ENCODE data around the gene NCAM1.

NCAM1 gene

DNA sequence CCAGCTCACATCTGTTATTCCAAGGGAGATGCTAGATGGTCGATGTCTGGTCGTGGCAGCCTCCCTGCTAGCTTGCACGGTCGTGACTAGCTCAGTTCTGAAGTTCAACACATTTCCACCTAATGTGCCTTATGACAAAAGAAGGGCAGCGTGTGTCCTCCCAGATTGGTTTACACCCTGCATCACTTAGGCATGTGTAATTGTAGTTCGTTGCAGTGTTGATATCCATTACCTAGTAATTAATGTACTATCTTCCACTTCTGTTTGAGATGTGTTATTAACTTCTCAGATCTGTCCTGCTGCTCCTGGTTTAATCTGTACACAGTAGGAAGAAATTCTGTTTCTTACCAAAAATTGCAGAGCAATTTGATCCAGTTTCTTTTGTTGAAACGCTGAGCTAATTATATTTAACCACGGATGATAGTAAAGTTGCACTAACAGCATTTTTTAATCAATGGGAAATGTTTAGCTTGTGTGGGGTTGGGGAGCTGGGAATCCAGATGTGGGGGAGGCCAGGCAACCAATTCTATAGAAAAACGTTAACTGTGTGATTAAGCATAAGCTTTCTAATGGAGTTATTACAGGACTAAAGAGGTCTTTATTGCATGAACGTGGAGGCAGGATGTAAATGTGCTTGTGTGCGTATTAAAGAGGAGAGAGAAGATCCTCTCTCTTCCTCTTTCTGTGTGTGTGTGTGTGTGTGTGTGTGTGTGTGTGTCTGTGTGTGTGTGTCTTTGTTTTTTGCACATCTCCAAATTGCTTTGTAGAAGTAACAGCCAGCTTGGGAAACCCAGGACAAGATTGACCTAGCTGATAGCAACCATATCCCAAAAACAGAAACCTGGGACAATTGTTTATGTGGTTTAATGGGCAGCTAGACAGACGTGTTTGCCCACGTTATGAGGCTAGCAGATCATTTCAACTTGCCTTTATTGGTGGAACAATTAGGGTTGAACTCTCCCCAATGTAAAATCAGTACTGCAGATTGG lies 207.4 kb downstream of the NCAM1 start:
- no peak for DNase-seq (ENCODE audit: low read depth, low spot score)

DNA sequence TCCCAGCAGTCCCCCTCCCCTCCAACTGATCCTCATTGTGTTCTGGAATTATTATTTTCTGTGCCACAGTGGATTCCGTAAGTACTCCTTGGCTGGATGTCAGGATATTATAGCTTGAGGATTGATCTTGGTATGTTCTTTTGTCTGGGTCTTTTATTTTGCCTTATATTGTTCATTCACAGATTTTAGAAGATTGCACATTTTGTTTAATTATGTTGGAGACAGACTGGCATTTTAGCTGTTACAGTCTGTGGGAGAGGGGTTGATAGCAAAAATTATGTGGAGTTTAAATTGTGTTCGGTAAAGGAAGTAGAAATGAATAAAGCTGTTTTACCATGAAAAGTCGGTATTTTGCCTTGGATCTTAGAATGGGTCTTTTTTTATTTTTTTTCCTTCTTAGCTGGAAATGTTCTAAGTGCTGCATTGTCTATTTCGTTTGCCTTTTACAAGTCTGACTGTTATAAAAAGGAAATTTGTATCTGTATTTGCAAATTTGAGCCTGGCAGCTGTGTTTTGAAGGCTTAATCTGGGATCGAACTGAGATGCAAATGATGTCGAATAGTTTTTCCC lies 211.2 kb downstream of the NCAM1 start:
- no peak for DNase-seq (ENCODE audit: low read depth, low spot score)

DNA sequence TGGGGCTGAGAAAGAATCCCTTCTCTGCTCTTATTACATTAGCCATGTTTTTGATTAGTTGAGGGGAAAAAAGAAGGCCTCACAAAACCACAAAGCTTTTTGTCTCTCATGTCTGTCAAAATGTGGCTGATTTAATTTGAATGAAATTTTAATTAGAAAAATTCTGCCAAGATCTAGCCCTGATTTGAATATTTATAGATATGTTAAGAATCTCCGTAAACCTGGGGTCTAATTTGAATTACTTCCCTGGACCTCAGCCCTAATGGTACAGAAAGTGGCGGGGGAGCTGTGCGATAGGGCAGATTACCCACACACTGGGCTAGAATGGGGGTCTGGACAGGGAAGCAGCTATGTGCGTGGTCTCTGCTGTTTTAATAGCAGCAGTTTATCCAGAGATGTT lies 211.9 kb downstream of the NCAM1 start:
- DNase-seq (ENCODE audit: low read depth, low spot score): no peak

DNA sequence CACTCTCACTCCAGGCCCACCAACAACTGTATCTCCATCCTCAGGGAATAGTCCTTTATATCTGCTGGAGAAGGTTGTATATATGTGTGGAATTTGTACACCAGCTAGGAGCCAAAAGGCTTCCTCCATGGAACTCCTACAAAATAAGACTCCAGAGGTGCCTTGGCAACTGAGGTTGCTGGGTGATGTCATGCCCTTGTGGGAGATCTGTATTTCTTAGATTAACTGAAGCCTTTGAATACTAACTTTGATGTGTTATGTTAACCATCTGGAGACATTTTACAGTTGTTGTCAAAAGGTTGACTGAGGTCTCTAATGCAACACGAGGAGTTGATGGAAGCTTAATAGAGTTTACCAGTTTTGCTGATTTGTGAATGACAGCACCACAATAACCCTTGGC lies 213.7 kb downstream of the NCAM1 start:
- DNase-seq (ENCODE audit: low read depth, low spot score): peak; percentile 61

DNA sequence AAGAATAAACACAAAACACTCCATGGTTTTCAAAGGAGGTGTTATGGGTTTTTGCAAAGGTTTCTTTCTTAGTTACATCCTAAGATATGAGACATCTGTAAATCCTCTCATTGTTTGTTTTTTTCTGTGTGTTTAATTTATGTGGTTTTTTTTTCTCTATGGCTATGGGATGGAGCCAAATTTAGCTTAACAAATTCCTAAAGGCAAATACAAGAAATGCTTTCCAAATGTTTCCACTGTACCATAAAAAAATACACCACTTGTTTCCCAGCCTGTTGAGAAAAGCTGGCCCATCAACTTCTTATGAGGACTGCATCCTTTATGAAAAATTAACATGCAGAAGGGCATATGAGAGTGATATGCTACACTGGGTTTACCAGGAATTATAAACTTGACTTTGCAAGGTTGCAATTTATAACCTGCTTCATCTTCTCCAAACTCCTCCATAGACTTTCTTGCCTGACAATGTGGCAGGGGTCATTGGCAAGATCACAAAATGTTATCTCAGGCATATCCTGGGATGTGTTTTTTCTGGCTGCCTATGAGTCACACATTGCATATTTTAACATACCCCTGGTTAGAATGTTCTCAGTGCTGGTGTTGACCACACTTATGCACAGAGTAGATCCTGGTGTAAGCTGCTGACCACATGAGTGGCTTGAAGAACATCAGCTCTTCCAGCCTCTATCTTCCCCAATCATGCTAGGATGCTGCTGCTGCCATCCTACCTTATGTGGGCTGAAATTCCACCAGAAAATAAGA lies 215.6 kb downstream of the NCAM1 start:
- peak; percentile 93 for DNase-seq (ENCODE audit: low read depth, low spot score)

DNA sequence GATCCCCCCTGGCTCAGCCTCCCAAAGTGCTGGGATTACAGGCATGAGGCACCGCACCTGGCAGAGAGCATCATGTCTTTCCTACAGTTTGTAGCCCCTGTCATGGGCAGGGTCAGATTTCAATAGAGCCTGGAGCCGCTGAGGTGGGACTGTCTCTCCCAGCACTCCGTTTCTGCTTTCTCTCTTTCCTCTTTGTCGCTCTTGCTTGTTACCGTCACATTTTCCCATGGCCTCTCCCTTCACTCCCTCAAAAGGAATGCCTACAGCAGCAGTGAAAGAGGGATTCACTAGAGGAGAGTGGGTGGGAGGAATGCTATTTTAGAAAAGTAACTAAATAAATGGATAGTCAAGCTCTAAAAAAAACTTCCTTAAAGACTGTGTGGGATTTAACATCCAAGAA lies 216.5 kb downstream of the NCAM1 start:
- no peak for DNase-seq (ENCODE audit: low read depth, low spot score)

DNA sequence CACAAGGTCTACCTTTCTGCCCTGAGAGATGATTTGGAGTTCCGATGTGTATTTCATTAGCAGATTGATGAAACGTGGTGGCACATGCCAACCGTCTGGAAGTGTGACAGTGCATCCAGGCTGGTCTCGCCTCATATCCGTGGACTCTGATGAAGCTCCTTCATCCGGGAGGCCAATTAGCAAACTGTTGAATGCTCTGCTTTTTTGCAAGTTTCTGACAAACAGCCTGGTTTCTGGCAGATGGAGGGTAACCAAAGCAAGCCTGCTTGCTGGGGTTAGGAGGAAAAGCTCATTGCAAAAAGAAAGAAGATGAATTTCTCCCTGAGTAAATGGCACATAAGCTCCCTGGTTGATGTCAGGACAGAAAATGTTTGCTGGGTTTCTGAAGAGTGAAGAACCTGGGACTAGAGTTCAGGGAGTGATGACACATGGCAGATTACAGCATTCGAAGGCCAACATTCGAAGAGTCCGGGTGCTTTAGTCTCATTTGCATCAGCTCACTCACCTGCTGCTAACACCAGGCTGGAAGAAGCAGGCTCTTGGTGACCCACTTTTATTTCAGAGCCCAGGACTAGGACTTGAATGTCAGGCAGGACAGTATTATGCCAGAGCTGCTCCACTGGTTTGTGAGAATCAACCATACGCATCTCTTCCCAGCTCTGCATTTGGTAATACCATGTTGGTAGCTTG lies 217.3 kb downstream of the NCAM1 start:
- DNase-seq (ENCODE audit: low read depth, low spot score): no peak

DNA sequence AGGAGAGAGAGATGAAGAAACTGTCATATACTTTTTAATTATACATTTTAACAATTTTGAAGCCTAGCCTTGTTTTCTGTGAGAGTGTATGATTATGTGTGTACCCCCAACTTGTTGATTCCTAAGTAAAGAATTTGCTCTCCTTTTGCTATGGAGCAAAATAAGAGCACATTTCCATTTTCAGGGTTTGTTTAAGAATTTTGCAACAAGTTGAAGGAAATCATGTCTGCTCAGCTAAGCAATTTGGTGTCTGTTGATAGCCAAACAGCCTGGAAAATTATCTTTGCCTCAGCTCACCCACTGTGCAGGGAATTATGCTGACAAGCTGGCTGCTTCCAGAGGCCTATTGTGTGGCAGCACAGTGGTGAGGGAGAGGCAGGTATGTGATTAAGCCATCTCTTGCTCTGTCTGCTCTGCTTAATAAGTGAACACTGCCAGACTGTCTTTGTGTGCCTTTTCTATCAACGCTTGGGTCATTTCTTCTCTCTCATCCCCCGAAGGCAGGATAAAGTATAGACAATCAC lies 218.0 kb downstream of the NCAM1 start:
- DNase-seq (ENCODE audit: low read depth, low spot score): peak; percentile 51

DNA sequence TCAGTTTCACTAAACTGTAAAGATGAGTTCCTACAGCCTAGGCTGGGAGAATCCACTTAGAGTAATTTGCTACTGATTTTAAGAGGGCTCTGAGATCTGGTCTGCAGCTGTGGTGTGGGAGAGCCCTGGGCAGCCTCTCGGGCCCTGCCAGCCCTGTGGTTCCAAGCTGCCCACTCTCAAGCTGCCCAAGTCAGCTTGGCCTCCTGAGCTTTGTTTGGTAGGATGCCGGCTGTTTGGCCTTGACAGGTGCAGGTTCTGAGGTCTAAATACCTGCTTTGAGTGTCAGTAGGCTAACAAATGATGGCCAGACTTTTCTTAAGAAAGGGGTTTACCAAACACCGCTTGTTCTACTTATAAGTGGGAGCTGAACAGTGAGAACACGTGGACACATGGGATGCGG lies 219.9 kb downstream of the NCAM1 start:
- no peak for DNase-seq (ENCODE audit: low read depth, low spot score)

DNA sequence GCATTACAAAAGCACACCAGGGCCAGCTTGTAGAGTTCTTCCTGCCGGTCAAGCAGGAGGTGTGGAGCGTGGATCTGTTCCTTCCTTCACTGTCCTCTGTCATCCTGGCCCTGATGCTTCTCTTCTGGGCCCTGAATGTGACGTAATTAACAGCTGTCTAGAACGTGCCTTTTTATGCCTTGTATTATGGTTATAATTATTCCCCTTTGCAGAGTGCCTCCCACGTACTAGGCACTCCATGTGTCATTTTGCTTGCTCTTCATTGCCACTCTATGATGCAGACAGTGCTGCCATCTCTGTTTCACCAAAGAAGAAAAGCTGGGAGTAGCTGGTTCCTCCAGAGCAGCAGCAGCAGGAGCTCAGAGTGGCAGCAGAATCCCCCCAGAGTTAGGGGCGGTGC lies 221.1 kb downstream of the NCAM1 start:
- DNase-seq (ENCODE audit: low read depth, low spot score): no peak

DNA sequence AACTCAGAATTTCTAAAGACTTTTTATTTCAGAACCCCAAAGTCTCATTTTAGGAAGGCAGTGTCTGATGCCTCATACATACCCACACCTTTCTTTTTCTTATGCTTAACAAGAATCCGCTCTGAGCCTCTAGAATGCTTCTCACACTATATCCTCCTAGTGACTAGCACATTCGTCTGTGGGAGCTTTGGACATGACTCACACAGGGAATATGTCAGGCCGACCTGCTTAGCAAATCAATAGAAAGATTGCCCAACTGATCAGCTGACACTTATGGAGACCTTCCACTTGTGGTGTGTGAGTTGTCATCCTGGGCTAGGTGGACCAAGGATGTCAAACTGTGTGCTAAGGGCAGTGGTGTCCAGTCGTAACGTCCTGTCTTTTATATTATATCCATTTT lies 223.3 kb downstream of the NCAM1 start:
- peak; percentile 92 for DNase-seq (ENCODE audit: low read depth, low spot score)

DNA sequence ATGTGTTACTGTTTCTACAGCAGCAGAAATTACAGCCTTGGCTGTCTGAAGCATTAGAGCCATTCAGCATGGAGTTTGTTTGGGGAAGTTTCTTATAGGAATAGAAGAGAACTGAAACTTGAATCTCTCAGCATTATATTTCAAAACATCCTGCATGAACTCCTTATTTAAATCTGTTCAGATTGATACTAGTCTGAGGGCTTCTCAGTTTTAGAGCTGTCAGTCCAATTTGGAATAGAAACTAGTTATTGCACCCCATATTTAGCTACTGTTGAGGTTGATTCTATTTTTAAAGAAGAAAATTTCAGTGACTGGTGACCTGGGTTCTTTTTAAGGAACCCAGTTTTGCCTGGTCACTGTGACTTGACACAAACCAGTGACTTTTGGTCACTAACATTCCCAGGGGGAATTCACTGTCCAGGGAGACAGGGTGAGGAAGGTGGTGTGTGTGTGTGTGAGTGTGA lies 227.2 kb downstream of the NCAM1 start:
- DNase-seq (ENCODE audit: low read depth, low spot score): no peak

DNA sequence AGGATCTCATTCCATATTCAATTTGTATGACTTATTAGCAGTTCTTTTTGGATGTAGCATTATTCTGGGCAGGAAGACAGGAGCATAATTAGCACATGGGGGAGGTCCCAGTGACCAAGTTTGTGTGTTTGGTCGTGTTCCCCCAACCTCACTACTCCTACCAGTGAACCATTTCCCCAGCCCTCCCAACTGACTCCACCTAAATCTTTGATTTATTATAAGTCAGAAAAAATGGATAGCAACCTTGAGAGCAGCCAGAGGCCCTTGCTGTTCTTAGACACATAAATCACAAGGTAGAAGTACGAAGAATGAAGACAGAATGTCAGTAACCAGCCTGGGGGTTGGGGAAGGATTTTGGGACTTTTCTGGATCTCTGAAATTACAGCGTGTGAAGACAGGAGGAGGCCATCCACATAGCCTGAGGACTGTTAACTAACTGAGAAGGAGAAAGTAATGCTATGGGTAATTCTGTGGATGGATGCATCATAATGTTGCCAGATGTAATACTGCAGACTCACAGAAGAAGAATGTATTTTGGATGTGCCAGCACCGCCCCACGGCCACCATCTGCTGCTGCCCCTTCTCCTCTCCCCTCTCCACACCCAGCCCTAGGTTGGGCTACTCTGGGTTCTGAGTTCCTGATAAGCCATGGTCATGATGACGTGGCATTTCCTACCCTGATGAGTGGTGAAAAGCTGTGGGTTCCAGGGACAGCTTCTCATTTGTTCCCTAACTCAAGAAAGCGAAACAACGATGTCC lies 228.9 kb downstream of the NCAM1 start:
- DNase-seq (ENCODE audit: low read depth, low spot score): peak; percentile 31

DNA sequence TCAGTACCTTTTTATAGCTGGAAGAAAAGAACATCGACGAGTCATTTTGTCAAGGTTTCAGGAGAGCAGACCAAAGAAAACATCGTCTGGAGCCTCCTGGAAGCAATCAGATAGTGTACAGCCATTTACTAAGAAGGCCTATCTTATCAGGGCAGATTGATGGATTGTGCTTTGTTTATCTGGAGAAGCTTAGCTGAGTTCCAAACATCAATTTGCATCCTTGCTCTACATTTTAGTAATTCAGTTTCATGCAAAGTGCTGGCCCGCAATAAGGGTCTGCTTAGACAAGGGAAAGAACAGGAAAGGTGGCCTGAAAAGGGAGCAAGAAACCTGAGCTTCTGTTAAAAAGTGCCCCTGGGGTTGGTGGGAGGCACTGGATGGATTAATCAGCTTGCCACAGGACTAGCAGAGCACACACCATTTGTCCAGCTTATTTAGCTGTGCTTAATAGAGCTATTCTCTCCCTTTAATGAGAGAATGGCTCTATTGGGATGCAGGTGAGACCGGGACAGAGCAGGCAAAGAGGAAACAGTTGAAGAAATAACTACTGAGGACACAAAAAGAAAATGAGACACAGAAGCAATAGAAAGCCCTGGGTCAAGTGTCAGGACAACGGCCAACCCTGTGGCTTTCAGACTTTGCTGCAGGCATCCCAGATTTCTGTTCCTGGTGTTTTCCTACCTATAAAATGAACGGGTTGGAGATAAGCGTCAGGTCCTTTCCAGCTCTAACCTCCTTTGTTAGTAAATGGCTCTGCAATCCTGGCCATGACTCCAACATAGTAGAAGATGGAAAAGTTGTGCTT lies 231.1 kb downstream of the NCAM1 start:
- peak; percentile 44 for DNase-seq (ENCODE audit: low read depth, low spot score)

DNA sequence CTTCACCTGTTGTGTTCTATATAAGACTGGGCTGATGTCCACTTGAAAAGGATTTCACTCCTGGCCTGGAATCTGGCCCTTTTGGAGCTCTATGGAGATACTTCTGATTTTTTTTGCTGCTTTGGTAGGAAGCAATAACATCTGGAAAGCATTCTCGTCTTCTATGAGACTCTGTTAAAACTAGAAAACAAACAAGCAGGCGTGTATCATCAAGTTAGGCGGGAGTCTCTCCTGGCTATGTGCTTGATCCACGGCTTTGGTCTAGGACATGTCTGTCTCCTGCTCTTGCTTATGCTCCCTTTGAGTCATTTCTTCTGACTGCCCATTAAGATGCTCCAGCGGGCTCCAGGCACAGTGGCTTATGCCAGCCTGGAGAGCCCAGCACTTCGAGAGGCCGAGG lies 231.8 kb downstream of the NCAM1 start:
- no peak for DNase-seq (ENCODE audit: low read depth, low spot score)

DNA sequence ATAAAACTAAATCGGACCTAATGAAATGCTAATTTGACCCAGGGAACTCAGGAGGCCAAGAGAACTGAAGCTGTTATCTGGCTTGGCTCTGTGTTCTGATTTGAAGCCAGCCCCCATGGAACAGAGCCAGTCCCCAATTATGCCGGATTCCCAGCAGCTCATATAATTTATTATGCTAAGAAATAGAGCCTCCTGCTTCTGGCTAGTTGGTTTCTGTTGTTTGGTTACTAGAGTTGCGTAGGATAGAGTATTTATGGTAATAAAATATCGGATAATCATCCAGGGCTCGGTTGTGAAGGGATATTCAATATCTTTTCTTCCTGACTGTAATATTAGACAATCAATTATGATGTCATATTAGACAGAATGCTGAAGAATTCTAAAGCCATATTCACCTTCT lies 232.7 kb downstream of the NCAM1 start:
- DNase-seq (ENCODE audit: low read depth, low spot score): peak; percentile 83

DNA sequence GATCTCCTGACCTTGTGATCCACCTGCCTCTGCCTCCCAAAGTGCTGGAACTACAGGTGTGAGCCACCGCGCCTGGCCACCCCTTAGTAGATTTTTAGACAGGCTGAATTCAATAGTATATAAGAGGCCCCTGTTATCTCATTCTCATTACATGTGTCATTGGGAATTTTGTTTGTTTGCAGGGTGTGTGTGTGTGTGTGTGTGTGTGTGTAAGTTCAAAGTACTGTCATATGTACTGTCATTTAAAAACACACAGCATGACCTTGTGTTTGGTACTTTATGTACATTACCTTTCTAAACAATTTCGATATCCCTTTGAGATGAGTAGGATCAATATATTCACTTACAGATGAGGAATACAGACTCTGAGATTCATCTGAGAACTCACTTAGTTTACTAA lies 234.5 kb downstream of the NCAM1 start:
- no peak for DNase-seq (ENCODE audit: low read depth, low spot score)

DNA sequence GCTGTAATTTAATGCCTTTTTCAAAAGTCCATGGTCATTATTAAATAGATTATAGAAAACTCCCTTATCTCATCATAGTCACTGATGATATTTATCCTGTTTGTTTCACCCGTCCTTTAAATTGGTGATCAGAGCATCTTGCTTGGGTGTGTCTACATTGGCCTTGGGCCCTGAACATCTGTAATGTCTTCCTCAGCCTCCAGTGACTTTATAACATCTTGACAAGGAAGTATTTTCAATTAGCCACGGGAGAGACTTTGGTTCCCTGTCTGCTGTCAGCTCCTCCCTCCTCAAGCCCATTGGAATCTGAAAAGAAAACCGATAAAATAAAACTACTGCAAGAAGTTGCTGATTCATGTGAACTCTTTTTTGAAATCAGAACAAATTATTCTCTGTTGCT lies 236.2 kb downstream of the NCAM1 start:
- no peak for DNase-seq (ENCODE audit: low read depth, low spot score)

DNA sequence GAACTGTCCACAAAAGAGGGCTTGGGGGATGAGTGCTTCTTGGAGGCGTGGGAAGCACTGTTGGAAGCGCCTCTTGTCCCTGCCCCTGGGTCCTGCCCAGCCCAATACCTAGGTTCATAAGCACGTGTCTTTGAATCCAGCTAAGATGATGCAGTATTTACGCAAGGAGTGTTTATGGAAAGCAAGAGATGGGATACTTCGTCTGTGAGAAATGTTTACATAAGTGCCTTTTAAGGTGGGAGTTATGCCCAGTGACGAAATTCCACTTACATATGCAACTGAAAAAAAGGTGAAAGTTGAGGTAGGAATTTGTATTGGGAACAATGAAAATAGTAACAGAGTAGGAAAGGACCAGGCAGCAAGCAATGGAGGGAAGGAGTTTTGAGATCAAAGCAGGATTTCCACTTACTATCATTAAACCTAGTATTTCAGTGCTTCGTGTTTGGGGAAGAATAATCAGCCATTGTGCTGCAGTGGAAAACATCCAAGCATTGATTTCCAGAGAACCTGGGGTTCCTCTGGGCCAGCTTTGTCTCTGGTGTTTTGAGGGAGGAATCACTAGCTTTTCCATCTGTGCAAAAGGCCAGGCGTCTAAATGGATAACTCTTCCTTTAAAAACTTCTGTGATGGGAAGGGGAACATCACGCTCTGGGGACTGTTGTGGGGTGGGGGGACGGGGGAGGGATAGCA lies 237.9 kb downstream of the NCAM1 start:
- DNase-seq (ENCODE audit: low read depth, low spot score): no peak

Measured in astrocyte of the hippocampus (primary cell).